GM19452 (cell line): ENCODE measurements around the gene AGTR1.
"Not testable (repeated sequence)": the region's sequence is repeated elsewhere in the genome, so short reads cannot be mapped to it uniquely, and the experiment has no call there.

Experiments used
- ATAC-seq: cut with Tn5 transposase; IDR thresholded peaks from one replicate; pipeline ENCODE4 v1.9.1; 2021; ENCODE audit not compliant: unreplicated experiment

Gene AGTR1

GRCh38 chr3:148757238-148758215, 59.8 kb downstream of the AGTR1 start:
- ATAC-seq: no peak

DNA sequence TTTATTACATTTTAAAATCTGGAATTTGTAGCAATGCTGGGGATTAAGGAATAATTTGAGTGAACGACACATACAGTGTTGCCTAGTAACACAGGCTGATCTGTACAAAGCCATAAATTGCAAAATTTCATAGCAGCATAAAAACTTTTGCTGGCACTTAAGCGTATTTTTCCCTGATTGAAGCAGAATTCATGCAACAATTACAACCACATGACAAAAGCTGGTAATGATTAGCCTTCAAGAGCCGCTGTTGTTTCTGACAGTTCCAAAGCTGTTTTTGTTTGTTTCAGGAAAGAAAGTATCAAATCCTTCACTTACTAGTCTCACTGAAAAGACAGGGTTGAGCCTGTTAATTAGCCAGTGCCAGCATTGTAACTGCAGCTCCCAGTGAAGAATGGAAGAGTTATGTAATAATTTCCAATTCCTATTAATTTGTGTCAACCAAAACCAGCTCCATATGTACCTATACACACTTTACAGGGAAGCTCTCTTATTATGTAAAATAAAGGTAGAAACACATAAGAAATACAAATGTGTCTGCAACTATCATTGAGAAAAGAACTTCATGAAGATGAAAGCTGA, 60.7 kb downstream of the AGTR1 start:
- no peak for ATAC-seq

- no peak for ATAC-seq
Measured at GRCh38 chr3:148759430-148759829, 61.7 kb downstream of the AGTR1 start.

GRCh38 chr3:148763156-148763680, 65.5 kb downstream of the AGTR1 start:
- no peak for ATAC-seq

DNA sequence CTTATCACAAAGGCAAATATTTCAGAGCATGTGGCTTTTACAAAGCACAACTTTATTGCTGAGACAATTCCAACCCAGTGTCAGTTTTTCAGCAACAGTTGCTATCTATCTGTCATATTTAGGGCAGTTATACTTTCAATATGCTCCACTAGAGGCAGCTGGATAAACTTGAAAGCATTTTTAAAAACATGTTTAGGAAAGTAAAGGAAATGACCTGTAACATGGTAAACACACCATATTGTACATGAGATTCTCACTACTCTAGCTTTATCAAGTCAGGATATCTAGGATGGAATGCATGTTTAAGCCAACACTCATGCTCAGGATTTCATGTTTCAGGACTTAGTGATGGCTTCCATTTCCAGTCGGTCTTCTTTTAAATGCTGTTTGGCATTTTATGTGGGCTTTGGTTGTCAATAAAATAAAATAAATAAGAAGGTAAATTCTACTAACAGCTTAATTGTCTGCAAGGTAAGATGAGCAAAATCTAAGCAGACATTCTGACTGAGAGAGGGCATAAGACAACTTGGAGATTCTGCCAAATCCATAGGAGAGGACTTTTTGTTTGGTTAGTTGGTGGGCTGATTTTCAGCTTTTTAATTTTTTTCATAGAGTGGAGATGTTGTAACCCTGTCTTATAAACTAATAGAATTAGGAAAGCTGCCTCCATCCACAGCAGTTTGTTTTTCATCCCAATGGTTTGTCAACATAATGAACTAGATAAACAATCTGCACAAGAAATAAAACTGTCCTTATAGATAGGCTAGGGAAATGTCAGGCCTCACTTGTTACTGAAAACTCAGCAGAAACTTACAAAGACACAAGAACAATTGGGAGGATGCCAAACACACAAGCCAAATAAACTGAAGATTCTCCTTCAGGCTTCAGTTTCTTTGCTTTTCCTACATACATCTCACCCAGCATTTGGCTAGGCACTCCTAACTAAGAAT, 66.6 kb downstream of the AGTR1 start:
- ATAC-seq: no peak

GRCh38 chr3:148772361-148772760, 74.7 kb downstream of the AGTR1 start:
- no peak for ATAC-seq

- no peak for ATAC-seq
Measured at GRCh38 chr3:148772835-148773234, 75.1 kb downstream of the AGTR1 start.

DNA sequence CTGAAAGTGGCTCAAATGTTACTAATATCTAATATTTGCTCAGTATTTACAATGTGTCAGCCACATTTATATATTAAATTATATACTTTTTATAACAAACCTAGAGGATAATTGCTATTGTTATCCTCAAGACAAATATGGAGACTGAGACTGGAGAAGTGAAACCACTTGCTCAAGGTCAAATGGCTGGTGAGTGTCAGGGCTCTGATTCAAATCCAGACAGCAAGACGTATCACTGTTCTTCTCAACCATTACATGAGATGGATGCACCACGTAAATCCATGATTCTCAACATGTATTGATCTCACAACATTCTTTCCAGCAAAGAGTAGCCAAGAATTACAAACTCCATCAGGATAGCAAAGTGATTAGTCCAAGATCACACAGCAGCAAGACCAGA, 76.1 kb downstream of the AGTR1 start:
- no peak for ATAC-seq

GRCh38 chr3:148778926-148779325, 81.2 kb downstream of the AGTR1 start:
- no peak for ATAC-seq

GRCh38 chr3:148785026-148785425, 87.3 kb downstream of the AGTR1 start:
- ATAC-seq: not testable (repeated sequence)

DNA sequence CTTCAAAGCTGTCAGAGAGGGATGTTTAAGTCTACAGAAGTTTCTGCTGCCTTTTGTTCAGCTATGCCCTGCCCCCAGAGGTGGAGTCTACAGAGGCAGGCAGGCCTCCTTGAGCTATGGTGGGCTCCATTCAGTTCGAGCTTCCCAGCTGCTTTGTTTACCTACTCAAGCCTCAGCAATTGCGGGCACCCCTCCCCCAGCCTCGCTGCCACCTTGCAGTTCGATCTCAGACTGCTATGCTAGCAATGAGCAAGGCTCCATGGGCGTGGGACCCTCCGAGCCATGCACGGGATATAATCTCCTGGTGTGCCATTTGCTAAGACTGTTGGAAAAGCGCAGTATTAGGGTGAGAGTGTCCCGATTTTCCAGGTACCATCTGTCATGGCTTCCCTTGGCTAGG, 88.5 kb downstream of the AGTR1 start:
- not testable (repeated sequence) for ATAC-seq

DNA sequence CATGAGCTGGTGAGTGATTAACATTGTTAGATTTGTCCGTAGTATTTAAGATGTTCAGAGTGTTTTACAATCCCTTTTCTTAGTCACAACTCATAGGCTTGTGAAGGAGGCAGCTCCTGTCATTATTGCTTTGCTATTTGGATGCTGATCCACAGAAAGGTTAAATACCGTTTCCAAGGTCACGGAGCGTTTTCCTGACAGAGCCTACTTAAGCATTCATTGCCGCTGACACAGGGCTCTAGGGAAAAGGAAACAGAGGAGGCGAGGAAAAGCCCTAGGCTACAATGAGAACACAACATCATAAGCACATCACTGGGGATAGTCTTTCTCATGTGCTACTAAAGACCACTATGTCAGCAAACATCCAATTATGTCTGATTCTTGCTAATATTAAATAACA, 91.4 kb downstream of the AGTR1 start:
- ATAC-seq: no peak

DNA sequence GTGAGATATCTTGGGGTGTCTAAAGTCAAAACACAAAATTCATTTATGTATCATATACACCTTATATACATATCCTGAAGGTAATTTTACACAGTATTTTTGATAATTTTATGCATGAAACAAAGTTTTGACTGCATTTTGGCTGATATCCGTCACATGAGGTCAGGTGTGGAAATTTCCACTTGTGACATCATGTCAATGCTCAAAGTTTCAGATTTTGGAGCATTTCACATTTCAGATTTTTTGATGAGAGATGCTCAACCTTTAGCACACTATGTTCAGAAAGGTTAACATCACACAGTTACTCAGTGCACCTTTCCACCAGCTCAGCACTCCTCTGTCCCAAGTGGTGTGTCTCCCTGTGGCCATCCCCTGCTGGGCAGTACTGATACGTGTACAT, 92.2 kb downstream of the AGTR1 start:
- ATAC-seq: no peak

DNA sequence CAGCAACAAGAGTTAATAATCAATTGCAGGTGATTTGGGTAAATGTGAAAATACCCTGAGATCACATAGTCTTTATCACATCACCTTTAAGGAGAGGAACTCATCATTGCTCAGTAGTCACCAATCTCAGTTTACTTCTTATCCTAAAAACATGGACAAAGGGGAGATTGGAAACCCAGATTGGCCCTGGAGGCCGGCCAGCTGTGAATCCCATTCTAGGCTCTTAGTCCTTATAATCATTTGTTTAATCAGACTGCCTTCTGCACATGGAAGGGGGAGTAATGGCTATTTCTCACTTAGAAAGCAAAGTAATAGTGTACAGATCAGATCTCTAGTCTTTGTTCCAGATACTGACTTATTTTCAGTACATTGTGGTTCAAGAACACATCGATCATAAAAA, 92.7 kb downstream of the AGTR1 start:
- ATAC-seq: no peak

- ATAC-seq: no peak
Measured at GRCh38 chr3:148790851-148791735, 93.4 kb downstream of the AGTR1 start.

DNA sequence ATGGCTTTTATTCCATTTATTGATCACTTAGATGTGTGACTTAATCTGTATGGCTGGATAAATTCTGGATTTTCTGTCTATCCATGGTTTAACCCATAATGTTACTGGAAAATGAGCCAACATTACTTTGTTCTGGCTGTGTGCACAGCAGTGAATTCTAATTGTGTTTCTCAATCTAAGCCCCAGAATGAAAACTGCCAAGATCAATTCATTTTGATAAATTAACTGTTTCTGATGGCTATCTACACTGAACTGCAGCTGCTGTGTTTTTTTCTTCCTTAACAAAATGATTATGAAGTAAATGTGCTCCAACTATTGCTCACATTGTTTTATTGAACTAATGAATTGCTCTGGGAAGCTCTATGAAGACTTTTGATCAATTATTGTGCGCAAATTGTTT, 94.2 kb downstream of the AGTR1 start:
- ATAC-seq: no peak

DNA sequence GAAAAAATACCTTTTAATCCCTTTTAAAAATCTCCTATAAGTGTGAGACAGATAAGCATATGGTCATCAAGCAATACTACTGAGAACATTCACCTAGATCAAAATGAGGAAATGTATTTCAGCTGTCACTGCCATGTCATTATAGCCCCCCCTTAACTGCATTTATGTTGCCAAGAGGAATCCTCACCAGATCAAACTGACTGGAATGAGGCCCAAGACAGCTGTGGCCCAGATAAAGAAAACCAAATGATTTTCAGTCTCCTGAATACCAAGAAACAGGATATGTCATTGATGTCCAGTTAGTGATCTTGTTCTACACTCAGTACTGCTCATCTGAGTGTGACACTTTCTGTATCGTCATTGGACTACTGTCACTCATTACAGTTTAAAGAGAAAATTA, 94.8 kb downstream of the AGTR1 start:
- no peak for ATAC-seq
